ENCODE measurements around the gene C11orf87. TPM values are rescaled to one million over a fixed set of nuclear protein-coding genes. Genes with fewer than 3 reads are reported as not detected.

C11orf87 gene
- 0.09 TPM in 1 of 2 replicates, not detected in the other for total RNA-seq (ENCODE audit: low replicate concordance)

- TF ChIP-seq CTCF (IDR thresholded peaks at IDR 0.05; ENCODE audit: insufficient read depth, low read length): no peak
Observed at GRCh38 chr11:109421981-109422869, at the start of gene C11orf87. C11orf87 (plus strand) TSS chr11:109422190; CDS start chr11:109423634, 1,444 bp downstream.

DNA sequence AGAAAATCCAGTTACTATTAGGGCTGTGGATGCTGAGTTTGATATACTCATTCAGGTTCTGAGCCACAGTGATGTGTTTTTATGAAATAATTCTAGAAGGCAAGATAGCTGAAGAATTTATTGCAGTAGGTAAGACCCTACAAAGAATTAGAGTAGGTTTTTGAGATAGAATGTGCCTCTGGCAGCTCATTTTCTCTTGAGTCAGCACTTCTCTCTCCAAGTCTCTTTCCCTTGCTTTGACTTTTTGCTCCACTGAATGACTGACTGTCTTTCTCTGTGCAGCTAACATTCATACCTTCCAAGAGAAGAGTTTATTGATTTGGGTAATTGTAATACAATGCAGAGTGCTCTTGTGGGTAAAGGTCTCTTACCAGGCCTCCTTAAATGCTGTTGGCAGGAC, 48.0 kb upstream of the C11orf87 start:
- H3K4me3 ChIP-seq (ENCODE audit: low read depth, low read length): no peak overlapping the region
- no peak for TF ChIP-seq CTCF (IDR thresholded peaks at IDR 0.05; ENCODE audit: insufficient read depth, low read length)
- DNase-seq (ENCODE audit: low read depth): no peak

More at GRCh38 chr11:109421981-109422869, at the start of gene C11orf87:
- peak; percentile 8 for DNase-seq (ENCODE audit: low read depth)
- H3K4me3 ChIP-seq (ENCODE audit: low read depth, low read length): peak within 1 kb of the TSS; percentile 64

GRCh38 chr11:109374441-109374840, 47.5 kb upstream of the C11orf87 start:
- no peak for DNase-seq (ENCODE audit: low read depth)
- TF ChIP-seq CTCF (IDR thresholded peaks at IDR 0.05; ENCODE audit: insufficient read depth, low read length): no peak
- no peak overlapping the region for H3K4me3 ChIP-seq (ENCODE audit: low read depth, low read length)

- TF ChIP-seq CTCF (IDR thresholded peaks at IDR 0.05; ENCODE audit: insufficient read depth, low read length): no peak
- H3K4me3 ChIP-seq (ENCODE audit: low read depth, low read length): no peak overlapping the region
- no peak for DNase-seq (ENCODE audit: low read depth)
Observed at GRCh38 chr11:109377039-109377742, 44.8 kb upstream of the C11orf87 start.

- DNase-seq (ENCODE audit: low read depth): peak; percentile 3
- no peak for TF ChIP-seq CTCF (IDR thresholded peaks at IDR 0.05; ENCODE audit: insufficient read depth, low read length)
- H3K4me3 ChIP-seq (ENCODE audit: low read depth, low read length): no peak overlapping the region
Observed at GRCh38 chr11:109378034-109378433, 44.0 kb upstream of the C11orf87 start.

DNA sequence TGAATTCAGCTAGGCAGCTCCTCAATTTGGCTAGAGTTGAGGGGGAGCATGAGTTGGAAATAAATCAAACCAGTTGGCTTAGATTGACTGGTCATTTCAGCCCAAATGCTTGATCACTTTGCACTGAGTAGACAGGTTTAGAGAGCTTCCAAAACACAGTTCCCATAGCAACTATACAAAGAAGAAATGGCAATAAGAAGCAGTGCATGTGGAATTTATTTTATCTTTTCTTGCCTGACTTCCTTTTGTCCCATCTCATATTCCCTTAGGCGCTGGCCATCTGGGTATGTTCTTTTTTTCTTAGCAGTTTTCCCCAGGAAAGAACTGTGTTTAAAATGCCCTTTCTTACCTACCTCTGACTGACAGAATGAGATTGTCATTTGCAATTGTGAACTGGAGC, 38.7 kb upstream of the C11orf87 start:
- TF ChIP-seq CTCF (IDR thresholded peaks at IDR 0.05; ENCODE audit: insufficient read depth, low read length): no peak
- DNase-seq (ENCODE audit: low read depth): no peak
- no peak overlapping the region for H3K4me3 ChIP-seq (ENCODE audit: low read depth, low read length)

Data from fibroblast of the aortic adventitia (primary cell).